ENCODE measurements around the gene CCND1. TPM values are rescaled to one million over a fixed set of nuclear protein-coding genes. Genes with fewer than 3 reads are reported as not detected.
"Not testable (repeated sequence)": the region's sequence is repeated elsewhere in the genome, so short reads cannot be mapped to it uniquely, and the experiment has no call there.

CCND1 gene
- total and polyA plus RNA-seq, 3 donors from 2014 or later = 8.8 to 16.4 (median 13.7) TPM

DNA sequence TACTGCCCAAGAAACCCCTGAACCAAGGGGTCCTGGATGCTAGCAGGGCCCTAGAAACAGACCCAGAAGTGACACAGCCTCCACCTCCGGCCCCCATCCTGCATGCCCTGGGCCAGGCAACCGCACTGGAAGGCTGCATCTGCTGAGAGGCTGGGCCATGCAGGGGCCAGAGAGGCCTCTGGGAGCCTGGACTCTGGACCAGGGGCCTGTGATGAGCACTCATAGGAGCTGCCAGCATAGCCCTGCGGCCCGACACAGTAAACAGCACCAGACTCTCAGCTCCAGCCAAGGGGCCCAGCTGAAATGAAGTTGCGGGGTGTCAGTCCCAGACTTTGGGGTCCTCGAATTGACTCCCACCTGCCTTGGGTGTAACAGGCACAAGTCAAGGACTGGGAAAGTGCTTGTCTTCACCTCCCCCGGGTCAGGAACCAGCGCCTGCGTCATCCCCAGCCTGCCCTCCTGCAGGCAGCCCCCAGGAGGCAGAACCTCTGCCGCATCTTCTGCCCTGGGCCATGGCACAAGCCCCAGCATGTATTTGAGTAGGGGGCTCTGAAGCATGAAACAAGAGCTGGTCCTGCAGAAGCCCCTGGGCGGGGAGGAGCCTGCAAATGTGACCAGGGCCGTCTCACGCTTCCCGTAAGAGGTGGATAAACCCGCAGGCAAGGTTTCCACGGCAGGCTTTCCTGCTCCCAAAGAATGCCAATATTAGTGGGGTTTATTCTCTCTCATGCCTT lies 25.2 kb upstream of the CCND1 start:
- intact Hi-C loops (cut with DNase I; ENCODE audit: low total_unique reads) = no loop called here
- TF ChIP-seq CTCF (IDR thresholded peaks at IDR 0.05) = no peak
- TF ChIP-seq POLR2A (IDR thresholded peaks at IDR 0.05) = no peak
- no peak for DNase-seq
- 89 to 92% methylated on average over 9 to 15 of the region's 16 CpGs for WGBS, 2 donors
- no peaks in the 10 kb centered on the region for H3K4me1 ChIP-seq
- H3K9me3 ChIP-seq = no peaks in the 10 kb centered on the region
- no peaks in the 10 kb centered on the region for H3K36me3 ChIP-seq (ENCODE audit: low read depth, missing control alignments)
- no peak overlapping the region for H3K27ac ChIP-seq
- H3K4me3 ChIP-seq = no peak overlapping the region
- no peaks in the 10 kb centered on the region for H3K27me3 ChIP-seq

GRCh38 chr11:69617220-69617619 lies 23.7 kb upstream of the CCND1 start:
- intact Hi-C loops (cut with DNase I; ENCODE audit: low total_unique reads) = no loop called here
- H3K9me3 ChIP-seq = no peaks in the 10 kb centered on the region
- H3K27ac ChIP-seq = no peak overlapping the region
- DNase-seq = no peak
- no peaks in the 10 kb centered on the region for H3K36me3 ChIP-seq (ENCODE audit: low read depth, missing control alignments)
- whole genome bisulfite sequencing, 2 donors = 90 to 94% methylated on average over 4 of the region's 4 CpGs
- no peaks in the 10 kb centered on the region for H3K4me1 ChIP-seq
- TF ChIP-seq CTCF (IDR thresholded peaks at IDR 0.05) (no peak), POLR2A (IDR thresholded peaks at IDR 0.05) (no peak)
- H3K27me3 ChIP-seq = no peaks in the 10 kb centered on the region
- no peak overlapping the region for H3K4me3 ChIP-seq

DNA sequence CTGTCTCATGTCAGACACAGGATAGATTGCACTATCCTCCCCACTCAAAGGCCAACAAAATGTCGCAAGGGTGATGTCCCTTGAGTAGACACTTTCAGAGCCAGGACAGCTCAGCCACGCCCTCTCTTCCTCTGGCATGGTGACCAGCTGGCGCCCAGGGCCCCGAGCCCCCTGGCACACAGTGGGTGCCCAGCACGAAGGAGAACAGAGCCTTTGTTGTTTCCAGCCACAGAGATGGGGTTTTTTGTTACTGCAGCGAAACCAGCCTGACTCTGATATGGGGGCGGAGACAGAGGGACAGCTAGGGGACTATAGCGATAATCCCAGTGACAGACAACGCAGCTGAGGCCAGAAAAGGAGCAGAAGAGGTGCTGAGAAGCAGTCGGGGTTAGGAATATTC lies 23.3 kb upstream of the CCND1 start:
- H3K36me3 ChIP-seq (ENCODE audit: low read depth, missing control alignments) = no peaks in the 10 kb centered on the region
- 93% methylated on average over 7 to 10 of the region's 10 CpGs for WGBS, 2 donors
- DNase-seq = no peak

GRCh38 chr11:69618237-69618636 lies 22.7 kb upstream of the CCND1 start:
- TF ChIP-seq POLR2A (IDR thresholded peaks at IDR 0.05) = no peak
- Histone ChIP-seq H3K4me3 (no peak overlapping the region), H3K36me3 (ENCODE audit: low read depth, missing control alignments) (no peaks in the 10 kb centered on the region), H3K27me3 (no peaks in the 10 kb centered on the region), H3K27ac (no peak overlapping the region), H3K4me1 (no peaks in the 10 kb centered on the region), H3K9me3 (no peaks in the 10 kb centered on the region)
- WGBS, 2 donors = 61 to 71% methylated on average over 8 of the region's 8 CpGs
- DNase-seq = no peak
- intact Hi-C loops (cut with DNase I; ENCODE audit: low total_unique reads) = no loop called here

More for the DNA sequence above, 23.3 kb upstream of the CCND1 start:
- H3K27me3 ChIP-seq = no peaks in the 10 kb centered on the region
- no peak overlapping the region for H3K4me3 ChIP-seq
- H3K27ac ChIP-seq = no peak overlapping the region
- TF ChIP-seq CTCF (IDR thresholded peaks at IDR 0.05) (no peak), POLR2A (IDR thresholded peaks at IDR 0.05) (no peak)
- intact Hi-C loops (cut with DNase I; ENCODE audit: low total_unique reads) = no loop called here
- no peaks in the 10 kb centered on the region for H3K9me3 ChIP-seq
- no peaks in the 10 kb centered on the region for H3K4me1 ChIP-seq

DNA sequence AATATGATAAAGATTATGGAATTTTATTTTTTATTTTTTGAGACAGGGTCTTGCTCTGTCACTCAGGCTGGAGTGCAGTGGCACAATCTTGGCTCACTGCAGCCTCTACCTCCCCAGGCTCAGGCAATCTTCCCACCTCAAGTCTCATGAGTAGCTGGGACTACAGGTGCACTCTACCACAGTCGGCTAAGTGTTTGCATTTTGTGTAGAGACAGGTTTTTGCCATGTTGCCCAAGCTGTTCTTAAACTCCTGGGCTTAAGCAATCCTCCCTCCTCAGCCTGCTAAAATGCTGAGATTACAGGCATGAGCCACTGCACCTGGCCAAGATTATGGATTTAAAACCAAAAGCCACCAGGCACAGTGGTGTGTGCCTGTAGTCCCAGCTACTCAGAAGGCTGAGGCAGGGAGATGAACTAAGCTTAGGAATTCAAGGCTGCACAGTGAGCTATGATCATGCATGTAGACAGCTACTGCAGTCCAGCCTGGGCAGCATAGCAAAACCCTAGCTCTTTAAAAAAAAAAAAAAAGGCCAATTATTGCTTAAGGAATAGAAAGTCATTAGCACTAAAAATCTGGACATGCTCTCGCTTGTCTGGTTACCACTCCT lies 20.2 kb upstream of the CCND1 start:
- no peaks in the 10 kb centered on the region for H3K9me3 ChIP-seq
- intact Hi-C loops (cut with DNase I; ENCODE audit: low total_unique reads) = no loop called here
- H3K4me1 ChIP-seq = no peaks in the 10 kb centered on the region
- H3K27ac ChIP-seq = no peak overlapping the region
- no peak overlapping the region for H3K4me3 ChIP-seq
- WGBS, 2 donors = 90 to 91% methylated on average over 2 of the region's 2 CpGs
- DNase-seq = no peak
- no peak for TF ChIP-seq CTCF (IDR thresholded peaks at IDR 0.05)
- no peak for TF ChIP-seq POLR2A (IDR thresholded peaks at IDR 0.05)
- H3K36me3 ChIP-seq (ENCODE audit: low read depth, missing control alignments) = no peaks in the 10 kb centered on the region
- H3K27me3 ChIP-seq = no peaks in the 10 kb centered on the region

GRCh38 chr11:69622097-69622681 lies 18.8 kb upstream of the CCND1 start:
- H3K36me3 ChIP-seq (ENCODE audit: low read depth, missing control alignments); H3K4me3 ChIP-seq; DNase-seq; H3K27ac ChIP-seq; H3K27me3 ChIP-seq; intact Hi-C loops (cut with DNase I; ENCODE audit: low total_unique reads); H3K9me3 ChIP-seq; H3K4me1 ChIP-seq: not testable (repeated sequence)
- 72 to 76% methylated on average over 7 to 8 of the region's 8 CpGs for WGBS, 2 donors
